Lung microvascular endothelial cell (primary cell): ENCODE results near the gene ZDHHC20. TPM values are rescaled to one million over a fixed set of nuclear protein-coding genes. Genes with fewer than 3 reads are reported as not detected.

Source experiments
- DNase-seq, 2 donors: peaks; one replicate each; pipeline versions ENCODE4 v3.0.0 to v3.0.0-alpha.2; 2010; ENCODE audit warnings: low read depth in 2 of 2
- total RNA-seq: library from RNA; depleted of rRNA; stranded (reverse); fragments of >200 nt; gene quantifications from 2 replicates; pipeline ENCODE4 v1.2.1, GENCODE V29; 2014

Gene ZDHHC20
- total RNA-seq: 63.7 and 71.0 TPM in 2 replicates

GRCh38 chr13:21458813-21459701, at the start of gene ZDHHC20:
Gene ZDHHC20, minus strand, starts transcription at chr13:21459303. Its CDS starts 132 bp downstream, at chr13:21459171.
- peak; percentile 86 to 89 for DNase-seq

GRCh38 chr13:21504379-21504778, 45.3 kb upstream of the ZDHHC20 start:
- no peak for DNase-seq

GRCh38 chr13:21501686-21502085, 42.6 kb upstream of the ZDHHC20 start:
- DNase-seq: no peak

GRCh38 chr13:21486322-21486721, 27.2 kb upstream of the ZDHHC20 start:
- no peak for DNase-seq

- DNase-seq: no peak
Observed at GRCh38 chr13:21483748-21484147, 24.6 kb upstream of the ZDHHC20 start.

GRCh38 chr13:21481359-21481758, 22.3 kb upstream of the ZDHHC20 start:
- DNase-seq: no peak

GRCh38 chr13:21478881-21479808, 20.0 kb upstream of the ZDHHC20 start:
- peak; percentile 74 to 85 for DNase-seq

GRCh38 chr13:21476893-21477472, 17.9 kb upstream of the ZDHHC20 start:
- DNase-seq: peak; percentile 85 to 92

GRCh38 chr13:21475115-21475514, 16.0 kb upstream of the ZDHHC20 start:
- no peak for DNase-seq

GRCh38 chr13:21470785-21471184, 11.7 kb upstream of the ZDHHC20 start:
- no peak for DNase-seq

GRCh38 chr13:21466527-21466926, 7.4 kb upstream of the ZDHHC20 start:
- no peak for DNase-seq

GRCh38 chr13:21465710-21466160, 6.6 kb upstream of the ZDHHC20 start:
- DNase-seq: no peak

GRCh38 chr13:21463424-21463823, 4.3 kb upstream of the ZDHHC20 start:
- DNase-seq: no peak

GRCh38 chr13:21461131-21461530, 2.0 kb upstream of the ZDHHC20 start:
- no peak for DNase-seq

GRCh38 chr13:21458451-21458812, 671 bp downstream of the ZDHHC20 start:
- peak in 1 of 2 donors; percentile 12 for DNase-seq

- no peak for DNase-seq
Observed at GRCh38 chr13:21453387-21454081, 5.6 kb downstream of the ZDHHC20 start.

- DNase-seq: no peak
Observed at GRCh38 chr13:21450936-21451335, 8.2 kb downstream of the ZDHHC20 start.

- no peak for DNase-seq
Observed at GRCh38 chr13:21446656-21447055, 12.4 kb downstream of the ZDHHC20 start.

GRCh38 chr13:21445759-21446158, 13.3 kb downstream of the ZDHHC20 start:
- no peak for DNase-seq

- DNase-seq: no peak
Observed at GRCh38 chr13:21443171-21443570, 15.9 kb downstream of the ZDHHC20 start.

- DNase-seq: no peak
Observed at GRCh38 chr13:21436582-21436981, 22.5 kb downstream of the ZDHHC20 start.
